H9 (cell line): Measurements from ENCODE around the gene ANKRD42. TPM values are rescaled to one million over a fixed set of nuclear protein-coding genes. Genes with fewer than 3 reads are reported as not detected.

Experiments used
- DNase-seq: peaks from one replicate; pipeline ENCODE4 v3.0.0-alpha.2; 2017
- H2AFZ ChIP-seq: one replicate; pipeline ENCODE4 v1.6.1; 2013; ENCODE audit warnings: mild to moderate bottlenecking, low read length, control low read depth, moderate library complexity
- H2AK5ac ChIP-seq: 2 replicates; pipeline ENCODE4 v1.6.1; 2013; ENCODE audit warnings: low read length, control low read depth, mixed read lengths; ENCODE audit not compliant: insufficient read length
- H2BK120ac ChIP-seq: one replicate; pipeline ENCODE4 v1.6.1; 2013; ENCODE audit warnings: low read depth, mild to moderate bottlenecking, low read length, control low read depth, inconsistent platforms; ENCODE audit not compliant: poor library complexity, severe bottlenecking
- H2BK12ac ChIP-seq: 2 replicates; pipeline ENCODE4 v1.6.1; 2013; ENCODE audit warnings: low read length, control low read depth, mixed read lengths, low read depth; ENCODE audit not compliant: insufficient read length
- H2BK15ac ChIP-seq: 2 replicates; pipeline ENCODE4 v1.6.1; 2013; ENCODE audit warnings: low read depth, low read length, control low read depth
- H2BK20ac ChIP-seq: one replicate; pipeline ENCODE4 v1.6.1; 2013; ENCODE audit warnings: low read depth, mild to moderate bottlenecking, low read length, control low read depth, inconsistent platforms; ENCODE audit not compliant: poor library complexity, severe bottlenecking
- H2BK5ac ChIP-seq: 2 replicates; pipeline ENCODE4 v1.6.1; 2013; ENCODE audit warnings: low read length, control low read depth, mixed read lengths; ENCODE audit not compliant: insufficient read length
- H3K14ac ChIP-seq: 2 replicates; pipeline ENCODE4 v1.6.1; 2013; ENCODE audit warnings: low read length, control low read depth; ENCODE audit not compliant: insufficient read depth
- H3K18ac ChIP-seq: 2 replicates; pipeline ENCODE4 v1.6.1; 2013; ENCODE audit warnings: low read depth, mild to moderate bottlenecking, mixed read lengths, low read length, control low read depth; ENCODE audit not compliant: insufficient read length
- H3K23ac ChIP-seq: 2 replicates; pipeline ENCODE4 v1.6.1; 2013; ENCODE audit warnings: low read length, control low read depth, mixed read lengths, low read depth; ENCODE audit not compliant: insufficient read length
- H3K23me2 ChIP-seq: 2 replicates; pipeline ENCODE4 v1.6.1; 2013; ENCODE audit warnings: low read depth, mild to moderate bottlenecking, mixed read lengths, low read length, control low read depth; ENCODE audit not compliant: insufficient read length, poor library complexity, severe bottlenecking
- H3K27ac ChIP-seq: 2 replicates; pipeline ENCODE4 v1.5.1; 2013; ENCODE audit warnings: low read length, control low read depth, mixed read lengths, low read depth; ENCODE audit not compliant: insufficient read length
- H3K27me3 ChIP-seq: 2 replicates; pipeline ENCODE4 v1.6.1; 2013; ENCODE audit warnings: low read length, control low read depth, inconsistent platforms; ENCODE audit not compliant: insufficient read depth
- H3K4ac ChIP-seq: 2 replicates; pipeline ENCODE4 v1.6.1; 2013; ENCODE audit warnings: low read depth, mild to moderate bottlenecking, control low read depth, inconsistent platforms, low read length, moderate library complexity
- H3K4me1 ChIP-seq: 2 replicates; pipeline ENCODE4 v1.6.1; 2013; ENCODE audit warnings: low read length, control low read depth, inconsistent platforms; ENCODE audit not compliant: insufficient read depth
- H3K4me2 ChIP-seq: 2 replicates; pipeline ENCODE4 v1.6.1; 2013; ENCODE audit warnings: low read length, control low read depth, mixed read lengths; ENCODE audit not compliant: insufficient read length, insufficient read depth
- H3K56ac ChIP-seq: 2 replicates; pipeline ENCODE4 v1.6.1; 2013; ENCODE audit warnings: low read depth, mild to moderate bottlenecking, mixed read lengths, low read length, control low read depth; ENCODE audit not compliant: insufficient read length
- H3K79me1 ChIP-seq: 2 replicates; pipeline ENCODE4 v1.6.1; 2013; ENCODE audit warnings: low read depth, mild to moderate bottlenecking, moderate library complexity, low read length, control low read depth, inconsistent platforms; ENCODE audit not compliant: insufficient read depth, poor library complexity, severe bottlenecking
- H3K79me2 ChIP-seq: 2 replicates; pipeline ENCODE4 v1.6.1; 2013; ENCODE audit warnings: low read length, control low read depth, inconsistent platforms; ENCODE audit not compliant: insufficient read depth
- H3K9ac ChIP-seq: 2 replicates; pipeline ENCODE4 v1.6.1; 2013; ENCODE audit warnings: low read length, control low read depth, mixed read lengths; ENCODE audit not compliant: insufficient read length; ENCODE audit errors: extremely low read depth
- H3K9me3 ChIP-seq: one replicate; pipeline ENCODE4 v1.6.1; 2013; ENCODE audit warnings: low read depth, low read length, inconsistent platforms; ENCODE audit not compliant: control insufficient read depth
- H3T11ph ChIP-seq: one replicate; pipeline ENCODE4 v1.6.1; 2013; ENCODE audit warnings: mild to moderate bottlenecking, low read length, control low read depth, inconsistent platforms
- H4K20me1 ChIP-seq: one replicate; pipeline ENCODE4 v1.6.1; 2013; ENCODE audit not compliant: control insufficient read depth, insufficient read length, insufficient read depth
- H4K5ac ChIP-seq: 2 replicates; pipeline ENCODE4 v1.6.1; 2013; ENCODE audit warnings: low read depth, mild to moderate bottlenecking, mixed read lengths, low read length, control low read depth; ENCODE audit not compliant: insufficient read length
- H4K8ac ChIP-seq: replicated peaks from 2 replicates; pipeline ENCODE4 v1.6.1; 2013; ENCODE audit warnings: low read length, control low read depth, mixed read lengths, low read depth; ENCODE audit not compliant: insufficient read length
- H4K91ac ChIP-seq: 2 replicates; pipeline ENCODE4 v1.6.1; 2013; ENCODE audit warnings: low read depth, mild to moderate bottlenecking, moderate library complexity, mixed read lengths, low read length, control low read depth; ENCODE audit not compliant: insufficient read length
- H3K27ac Mint-ChIP-seq, 3 experiments: 2 replicates in 2 of 3; 3 replicates in 1 of 3; pipeline ENCODE4 v1.8.0; 2020 to 2021; ENCODE audit warnings: mixed read lengths in 3 of 3, mild to moderate bottlenecking in 1 of 3, moderate library complexity in 1 of 3
- H3K27me3 Mint-ChIP-seq: 2 replicates; pipeline ENCODE4 v1.8.0; 2021; ENCODE audit warnings: low read depth, mild to moderate bottlenecking, moderate library complexity, mixed read lengths
- H3K36me3 Mint-ChIP-seq, 3 experiments: 2 replicates in 2 of 3; 3 replicates in 1 of 3; pipeline ENCODE4 v1.8.0; 2020 to 2021; ENCODE audit warnings: low read depth in 3 of 3, mixed read lengths in 3 of 3; ENCODE audit not compliant: insufficient read depth in 1 of 3
- H3K4me1 Mint-ChIP-seq, 2 experiments: 2 replicates each; pipeline ENCODE4 v1.8.0; 2020; ENCODE audit warnings: mixed read lengths in 2 of 2
- H3K4me3 Mint-ChIP-seq, 2 experiments: 2 replicates in 1 of 2; 3 replicates in 1 of 2; pipeline ENCODE4 v1.8.0; 2020 to 2021; ENCODE audit warnings: mild to moderate bottlenecking in 2 of 2, mixed read lengths in 2 of 2, moderate library complexity in 1 of 2
- H3K9me3 Mint-ChIP-seq, 2 experiments: 2 replicates in 1 of 2; 3 replicates in 1 of 2; pipeline ENCODE4 v1.8.0; 2020; ENCODE audit warnings: mild to moderate bottlenecking in 2 of 2, mixed read lengths in 2 of 2, moderate library complexity in 1 of 2
- CTCF ChIP-seq: fragments of 200-600 bp; sonication (generic); conservative IDR thresholded peaks from 3 replicates; pipeline ENCODE4 v1.8.0; 2021; ENCODE audit warnings: antibody characterized with exemption, mild to moderate bottlenecking
- WGBS: extraction: QIAGEN DNeasy Blood & Tissue Kit; methylation state at CpG from one replicate; pipeline ENCODE4 v1.1.7; 2013; ENCODE audit warnings: missing lambda C conversion rate, low lambda C conversion rate, mixed read lengths; ENCODE audit not compliant: insufficient read length; ENCODE audit errors: extremely low coverage; 5-methylcytosine and 5-hydroxymethylcytosine counted together
- total RNA-seq: library from RNA; stranded (reverse); gene quantifications from 2 replicates; pipeline ENCODE4 v1.2.1, GENCODE V29; 2021

The ANKRD42 gene
- total RNA-seq, 1 experiment from 2014 or later = 4.9 TPM

- H3K27me3 ChIP-seq = no peaks in the 10 kb centered on the region
- H3K56ac ChIP-seq = no peak overlapping the region
- H3K4me1 ChIP-seq = peaks cover 2% of the 10 kb centered on the region; the same call in 1 of the 2 replicates
- no peak overlapping the region for H2BK12ac ChIP-seq
- Mint-ChIP-seq H3K27me3 (no peaks in the 10 kb centered on the region), H3K36me3 (peaks cover 26 to 52% (median 40%) of the 10 kb centered on the region in 3 experiments), H3K27ac (peak overlapping the region in 1 of 3 experiments; percentile 59; a peak in 2 of 7 replicates), H3K9me3 (peaks cover 2 to 5% of the 10 kb centered on the region in 2 experiments; a peak in 4 of 5 replicates), H3K4me1 (peaks cover 26 to 27% of the 10 kb centered on the region in 2 experiments), H3K4me3 (peak overlapping the region; percentile 100)
- H2BK20ac ChIP-seq = no peak overlapping the region
- H3K14ac ChIP-seq = no peak overlapping the region
- H3K4me2 ChIP-seq = peak overlapping the region; percentile 33
- no peak for TF ChIP-seq CTCF
- H2BK5ac ChIP-seq = no peak overlapping the region
- no CpG with 5 or more reads among the region's 15 CpGs for WGBS
- H3K27ac ChIP-seq = no peak overlapping the region
- H3K23me2 ChIP-seq = peaks cover 7% of the 10 kb centered on the region
- H2AFZ ChIP-seq = no peak overlapping the region
- H3K79me2 ChIP-seq = peaks cover 40% of the 10 kb centered on the region
- no peaks in the 10 kb centered on the region for H3K9me3 ChIP-seq
- H3T11ph ChIP-seq = no peak overlapping the region
- H3K4ac ChIP-seq = no peak overlapping the region
- H3K9ac ChIP-seq = peak overlapping the region; percentile 33
- no peaks in the 10 kb centered on the region for H3K79me1 ChIP-seq
- no peak overlapping the region for H2BK15ac ChIP-seq
- DNase-seq = no peak
- H3K23ac ChIP-seq = no peak overlapping the region
- H4K5ac ChIP-seq = no peak overlapping the region
- H4K20me1 ChIP-seq = no peaks in the 10 kb centered on the region
- no peak overlapping the region for H4K91ac ChIP-seq
- no peak overlapping the region for H3K18ac ChIP-seq
- no peak overlapping the region for H2AK5ac ChIP-seq
- H2BK120ac ChIP-seq = no peak overlapping the region
- H4K8ac ChIP-seq = no peak overlapping the region
These were observed 34.3 kb upstream of the ANKRD42 start for GRCh38 chr11:83158965-83159901.
